Measurements from ENCODE around the gene HOXA9.

HOXA9 gene

GRCh38 chr7:27211084-27211446, 45.7 kb upstream of the HOXA9 start:
- no peak overlapping the region for H3K4me3 ChIP-seq (ENCODE audit: low read length)
- TF ChIP-seq CTCF (conservative IDR thresholded peaks at IDR 0.05; ENCODE audit: low read length): no peak
- no peak for DNase-seq (ENCODE audit: low read depth)

GRCh38 chr7:27210441-27211083, 45.2 kb upstream of the HOXA9 start:
- H3K4me3 ChIP-seq (ENCODE audit: low read length): peak overlapping the region; percentile 30
- peak; percentile 79 for TF ChIP-seq CTCF (conservative IDR thresholded peaks at IDR 0.05; ENCODE audit: low read length)
- DNase-seq (ENCODE audit: low read depth): peak; percentile 25

GRCh38 chr7:27209933-27210440, 44.6 kb upstream of the HOXA9 start:
- DNase-seq (ENCODE audit: low read depth): no peak
- TF ChIP-seq CTCF (conservative IDR thresholded peaks at IDR 0.05; ENCODE audit: low read length): no peak
- H3K4me3 ChIP-seq (ENCODE audit: low read length): no peak overlapping the region

GRCh38 chr7:27208998-27209397, 43.7 kb upstream of the HOXA9 start:
- no peak overlapping the region for H3K4me3 ChIP-seq (ENCODE audit: low read length)
- no peak for DNase-seq (ENCODE audit: low read depth)
- no peak for TF ChIP-seq CTCF (conservative IDR thresholded peaks at IDR 0.05; ENCODE audit: low read length)

- no peak for TF ChIP-seq CTCF (conservative IDR thresholded peaks at IDR 0.05; ENCODE audit: low read length)
- no peak overlapping the region for H3K4me3 ChIP-seq (ENCODE audit: low read length)
- DNase-seq (ENCODE audit: low read depth): no peak
Observed at GRCh38 chr7:27207348-27207985, 42.1 kb upstream of the HOXA9 start.

- TF ChIP-seq CTCF (conservative IDR thresholded peaks at IDR 0.05; ENCODE audit: low read length): no peak
- H3K4me3 ChIP-seq (ENCODE audit: low read length): peak overlapping the region; percentile 44
- no peak for DNase-seq (ENCODE audit: low read depth)
Observed at GRCh38 chr7:27205325-27206280, 40.3 kb upstream of the HOXA9 start.
